Left ventricle myocardium inferior (tissue), 1 donor: Measurements from ENCODE around the gene GPRIN1. TPM values are rescaled to one million over a fixed set of nuclear protein-coding genes. Genes with fewer than 3 reads are reported as not detected.
"Not testable (repeated sequence)": the region's sequence is repeated elsewhere in the genome, so short reads cannot be mapped to it uniquely, and the experiment has no call there.

Experiments
- DNase-seq: peaks from one replicate; pipeline ENCODE4 v3.0.0-alpha.2; 2020
- H3K27ac ChIP-seq: fragments of 200-600 bp; replicated peaks from 2 replicates; pipeline ENCODE4 v1.8.0; 2021
- H3K27me3 ChIP-seq: fragments of 200-600 bp; 2 replicates; pipeline ENCODE4 v1.8.0; 2021; ENCODE audit warnings: low read depth
- H3K36me3 ChIP-seq: fragments of 200-600 bp; 2 replicates; pipeline ENCODE4 v1.8.0; 2021
- H3K4me1 ChIP-seq: fragments of 200-600 bp; 2 replicates; pipeline ENCODE4 v1.8.0; 2021
- H3K4me3 ChIP-seq: fragments of 200-600 bp; 2 replicates; pipeline ENCODE4 v1.8.0; 2021; ENCODE audit warnings: mild to moderate bottlenecking, moderate library complexity
- H3K9me3 ChIP-seq: fragments of 200-600 bp; replicated peaks from 2 replicates; pipeline ENCODE4 v1.8.0; 2021
- CTCF ChIP-seq: fragments of 200-600 bp; IDR thresholded peaks from 2 replicates; pipeline ENCODE4 v1.8.0; 2021; ENCODE audit warnings: antibody characterized with exemption, mild to moderate bottlenecking, borderline replicate concordance
- intact Hi-C: fragments of 100-400 bp; cut with micrococcal nuclease; formaldehyde crosslinking; loops from one replicate; pipeline ENCODE4 v1.11.0; 2022
- total RNA-seq: library from RNA; stranded (reverse); fragmentation: NEBNext Ultra II Directional; extraction: Animal tissue kit (Norgen Biotek cat#: 25700); gene quantifications from one replicate; pipeline ENCODE4 v1.2.1, GENCODE V29; 2021
- donor health status: DM: no; HTN: yes; CAD: no; lungs with severe emphysema.

The GPRIN1 gene
- total RNA-seq, 1 donor from 2014 or later = 0.58 TPM

GRCh38 chr5:176593273-176593869 lies 16.6 kb downstream of the GPRIN1 start:
- DNase-seq = no peak
- no peak overlapping the region for H3K27ac ChIP-seq
- no peaks in the 10 kb centered on the region for H3K36me3 ChIP-seq
- peaks cover 46% of the 10 kb centered on the region for H3K27me3 ChIP-seq
- no peaks in the 10 kb centered on the region for H3K9me3 ChIP-seq
- TF ChIP-seq CTCF = no peak
- H3K4me1 ChIP-seq = peaks cover 9% of the 10 kb centered on the region
- H3K4me3 ChIP-seq = no peak overlapping the region
- intact Hi-C loops = no loop called here

- Histone ChIP-seq H3K36me3 (no peaks in the 10 kb centered on the region), H3K27me3 (peaks cover 39% of the 10 kb centered on the region), H3K4me3 (no peak overlapping the region), H3K27ac (no peak overlapping the region), H3K4me1 (peaks cover 9% of the 10 kb centered on the region), H3K9me3 (no peaks in the 10 kb centered on the region)
- intact Hi-C loops = no loop called here
- no peak for TF ChIP-seq CTCF
- DNase-seq = no peak
These were observed 17.4 kb downstream of the GPRIN1 start for GRCh38 chr5:176592573-176592972.

- H3K4me3 ChIP-seq, H3K9me3 ChIP-seq, H3K4me1 ChIP-seq, DNase-seq, H3K27ac ChIP-seq, H3K36me3 ChIP-seq, intact Hi-C loops: not testable (repeated sequence)
- H3K27me3 ChIP-seq = peaks cover 35% of the 10 kb centered on the region
These were observed 18.3 kb downstream of the GPRIN1 start for GRCh38 chr5:176591667-176592066.

GRCh38 chr5:176590035-176590717 lies 19.8 kb downstream of the GPRIN1 start:
- intact Hi-C loops = no loop called here
- H3K36me3 ChIP-seq = no peaks in the 10 kb centered on the region
- H3K4me3 ChIP-seq = no peak overlapping the region
- TF ChIP-seq CTCF = no peak
- DNase-seq = no peak
- H3K27ac ChIP-seq = no peak overlapping the region
- H3K9me3 ChIP-seq = peaks cover 14% of the 10 kb centered on the region
- H3K27me3 ChIP-seq = peaks cover 21% of the 10 kb centered on the region
- no peaks in the 10 kb centered on the region for H3K4me1 ChIP-seq

GRCh38 chr5:176589039-176589769 lies 20.8 kb downstream of the GPRIN1 start:
- intact Hi-C loops = loop anchor here (5.0 kb wide), 1 partner anchor 167 kb away; no protein-coding TSS in a partner anchor
- no peaks in the 10 kb centered on the region for H3K36me3 ChIP-seq
- H3K4me1 ChIP-seq = no peaks in the 10 kb centered on the region
- no peak overlapping the region for H3K4me3 ChIP-seq
- H3K27me3 ChIP-seq = peaks cover 16% of the 10 kb centered on the region
- no peak for TF ChIP-seq CTCF
- no peak overlapping the region for H3K27ac ChIP-seq
- peaks cover 23% of the 10 kb centered on the region for H3K9me3 ChIP-seq
- DNase-seq = no peak
